GM21423 (cell line): ENCODE results near the gene CPLANE1.

ENCODE experiments used
- ATAC-seq: cut with Tn5 transposase; IDR thresholded peaks from one replicate; pipeline ENCODE4 v1.9.1; 2021; ENCODE audit warnings: mild to moderate bottlenecking, moderate library complexity; ENCODE audit not compliant: unreplicated experiment

Gene CPLANE1

DNA sequence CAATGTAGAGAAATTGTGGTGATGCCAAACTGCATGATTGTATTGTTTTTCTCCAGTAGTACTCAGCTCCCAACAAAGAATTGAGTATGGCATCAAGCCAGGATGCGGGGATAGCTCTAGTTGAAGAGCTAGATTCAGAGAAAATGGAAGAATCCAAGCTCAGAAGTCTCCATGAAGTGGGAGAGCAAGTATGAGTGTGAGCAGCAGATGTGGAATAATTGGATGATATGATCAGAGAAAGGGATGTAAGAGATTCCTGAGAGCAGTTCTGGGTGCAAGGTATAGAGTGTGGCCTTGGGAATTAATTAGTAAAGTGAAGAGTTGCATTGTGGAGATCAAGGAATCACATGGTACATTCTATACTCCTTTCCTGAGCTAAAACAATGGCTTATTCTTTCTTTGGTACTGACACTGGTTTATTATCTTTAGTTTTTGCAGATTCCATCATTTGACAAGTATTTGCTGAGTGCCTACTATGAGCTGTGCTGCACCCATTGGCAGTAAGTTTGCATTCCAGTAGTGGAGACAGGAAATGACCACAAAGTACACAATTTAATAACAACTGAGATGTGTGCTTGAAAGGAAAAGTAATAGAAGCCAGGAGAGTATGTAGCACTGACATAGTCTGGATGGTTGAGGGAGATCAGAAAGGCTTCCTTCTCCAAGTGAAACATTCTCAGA lies 177.1 kb downstream of the CPLANE1 start:
- ATAC-seq: no peak

DNA sequence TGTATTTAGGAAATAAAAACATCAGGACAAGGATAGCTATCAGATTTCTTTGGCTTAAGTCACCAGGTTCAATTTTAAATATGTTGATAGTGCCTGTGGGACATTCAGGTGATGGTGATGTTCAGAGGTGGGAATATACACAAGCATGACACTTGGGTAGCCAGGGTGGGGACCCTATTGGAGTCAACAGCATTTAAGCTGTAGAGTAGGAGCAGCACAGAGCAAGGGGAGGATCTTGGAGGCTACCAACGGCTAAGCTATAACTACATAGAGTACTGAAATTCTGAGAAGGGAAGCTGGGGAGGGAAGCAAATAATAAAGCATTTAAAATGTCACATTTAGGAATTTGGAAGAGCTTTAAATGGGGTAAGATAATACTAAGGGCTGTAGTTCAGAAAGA lies 177.7 kb downstream of the CPLANE1 start:
- ATAC-seq: no peak

DNA sequence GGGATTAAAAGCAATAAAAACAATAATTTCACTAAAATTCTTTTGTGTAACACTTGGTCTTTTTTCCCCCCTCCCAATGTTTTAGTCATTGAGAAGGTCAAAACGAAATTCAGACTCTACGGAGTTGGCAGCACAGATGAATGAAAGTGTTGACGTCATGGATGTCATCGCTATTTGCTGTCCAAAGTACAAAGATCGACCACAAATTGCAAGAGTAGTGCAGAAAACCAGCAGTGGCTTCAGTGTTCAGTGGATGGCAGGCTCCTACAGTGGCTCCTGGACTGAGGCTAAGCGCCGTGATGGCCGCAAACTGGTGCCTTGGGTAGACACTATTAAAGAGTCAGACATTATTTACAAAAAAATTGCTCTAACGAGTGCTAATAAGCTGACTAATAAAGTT lies 184.7 kb downstream of the CPLANE1 start:
- ATAC-seq: no peak

DNA sequence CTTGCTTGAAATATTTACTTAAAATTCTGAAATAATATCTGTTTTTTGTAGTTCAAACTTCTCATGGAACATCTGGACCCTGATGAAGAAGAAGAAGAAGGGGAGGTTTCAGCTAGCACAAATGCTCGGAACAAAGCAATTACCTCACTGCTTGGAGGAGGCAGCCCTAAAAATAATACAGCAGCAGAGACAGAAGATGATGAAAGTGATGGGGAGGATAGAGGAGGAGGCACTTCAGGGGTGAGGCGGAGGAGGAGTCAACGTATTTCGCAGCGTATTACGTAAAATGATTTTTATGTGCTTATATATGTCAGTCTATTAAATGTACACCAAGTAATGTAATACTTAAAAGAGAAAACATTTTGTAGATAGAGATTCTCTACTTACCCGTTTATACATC lies 185.4 kb downstream of the CPLANE1 start:
- ATAC-seq: no peak

DNA sequence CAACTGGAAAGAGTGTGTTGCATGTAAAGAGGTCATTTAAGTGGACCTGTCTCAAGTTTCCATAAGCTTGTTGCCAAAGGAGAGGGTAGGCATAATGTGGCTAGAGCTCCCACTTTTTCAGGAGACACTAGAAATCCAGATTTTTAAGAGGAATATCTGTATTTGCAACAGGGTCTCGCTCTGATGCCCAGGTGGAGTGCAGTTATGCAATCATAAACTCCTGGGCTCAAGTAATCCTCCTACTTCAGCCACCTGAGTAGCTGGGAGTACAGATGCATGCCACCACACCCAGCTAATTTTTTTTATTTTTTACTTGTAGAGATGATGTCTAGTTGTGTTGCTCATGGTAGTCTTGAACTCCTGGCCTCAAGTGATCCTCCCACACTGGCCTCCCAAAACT lies 189.1 kb downstream of the CPLANE1 start:
- ATAC-seq: no peak

DNA sequence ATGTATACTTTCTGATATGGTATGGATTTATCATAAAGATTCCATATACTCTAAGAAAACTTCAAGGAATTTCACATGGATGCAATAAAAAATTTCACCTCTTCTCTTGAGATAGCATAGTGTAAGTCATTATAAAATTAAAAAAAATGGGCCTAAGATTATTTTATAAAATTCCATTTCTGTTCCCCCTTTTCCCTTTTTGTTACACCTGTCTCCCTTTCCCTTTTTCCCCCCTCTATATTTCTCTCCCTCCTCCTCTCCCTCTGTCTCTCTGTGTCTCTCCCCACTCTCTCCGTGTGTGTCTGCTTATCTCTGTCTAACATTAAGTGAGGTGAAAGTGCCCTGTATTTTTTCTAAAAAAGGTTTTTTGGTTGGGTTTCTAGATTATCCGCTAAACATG lies 192.4 kb downstream of the CPLANE1 start:
- ATAC-seq: no peak
